SK-MEL-5 (cell line): ENCODE data around the gene ZFP90. TPM values are rescaled to one million over a fixed set of nuclear protein-coding genes. Genes with fewer than 3 reads are reported as not detected.
"Not testable (repeated sequence)": the region's sequence is repeated elsewhere in the genome, so short reads cannot be mapped to it uniquely, and the experiment has no call there.

Experiments used
- DNase-seq: peaks from one replicate; pipeline ENCODE4 v3.0.0-alpha.2; 2016; ENCODE audit warnings: low read depth, low spot score
- in situ Hi-C: cut with HindIII; loops from 2 replicates; pipeline ENCODE4 v1.10.0; 2016; ENCODE audit warnings: low sequenced_read_pairs, high pct_unique_total_duplicates, low pct_unique_long_range_greater_than_20kb
- total RNA-seq: library from RNA; depleted of rRNA; stranded (reverse); fragments of >200 nt; shearing (Covaris generic); gene quantifications from 2 replicates; pipeline ENCODE4 v1.2.3, GENCODE V29; 2014

Gene ZFP90
- total RNA-seq, 1 experiment from 2014 or later: 10.0 TPM

- no peak for DNase-seq
- in situ Hi-C loops: no loop called here
Measured at GRCh38 chr16:68553186-68553585, 14.1 kb downstream of the ZFP90 start.

GRCh38 chr16:68560341-68560740 lies 21.2 kb downstream of the ZFP90 start:
- DNase-seq, in situ Hi-C loops: not testable (repeated sequence)

- no peak for DNase-seq
- in situ Hi-C loops: no loop called here
Measured at GRCh38 chr16:68563631-68564381, 24.7 kb downstream of the ZFP90 start.

GRCh38 chr16:68564382-68564985 lies 25.4 kb downstream of the ZFP90 start:
- DNase-seq: no peak

GRCh38 chr16:68574479-68574878 lies 35.4 kb downstream of the ZFP90 start:
- no peak for DNase-seq
- in situ Hi-C loops: no loop called here

More at GRCh38 chr16:68564382-68564985, 25.4 kb downstream of the ZFP90 start:
- in situ Hi-C loops: no loop called here

GRCh38 chr16:68575082-68575481 lies 36.0 kb downstream of the ZFP90 start:
- in situ Hi-C loops: no loop called here
- DNase-seq: no peak

- no peak for DNase-seq
- in situ Hi-C loops: no loop called here
Measured at GRCh38 chr16:68577352-68577853, 38.3 kb downstream of the ZFP90 start.

GRCh38 chr16:68590201-68590994 lies 51.3 kb downstream of the ZFP90 start:
- in situ Hi-C loops: no loop called here
- DNase-seq: peak; percentile 56

GRCh38 chr16:68592466-68593337 lies 53.6 kb downstream of the ZFP90 start:
- peak; percentile 28 for DNase-seq
- in situ Hi-C loops: no loop called here

- no peak for DNase-seq
- in situ Hi-C loops: no loop called here
Measured at GRCh38 chr16:68596266-68596665, 57.2 kb downstream of the ZFP90 start.

- in situ Hi-C loops: no loop called here
- DNase-seq: no peak
Measured at GRCh38 chr16:68599586-68599985, 60.5 kb downstream of the ZFP90 start.

GRCh38 chr16:68605746-68606145 lies 66.7 kb downstream of the ZFP90 start:
- in situ Hi-C loops: no loop called here
- DNase-seq: no peak

- DNase-seq: no peak
- in situ Hi-C loops: no loop called here
Measured at GRCh38 chr16:68607443-68607842, 68.4 kb downstream of the ZFP90 start.

GRCh38 chr16:68608330-68608729 lies 69.2 kb downstream of the ZFP90 start:
- no peak for DNase-seq
- in situ Hi-C loops: no loop called here

GRCh38 chr16:68612996-68613395 lies 73.9 kb downstream of the ZFP90 start:
- DNase-seq: no peak
- in situ Hi-C loops: no loop called here

- in situ Hi-C loops: no loop called here
- no peak for DNase-seq
Measured at GRCh38 chr16:68617734-68618133, 78.6 kb downstream of the ZFP90 start.
